Loucy (cell line): ENCODE measurements around the gene SPEG.

ENCODE experiments used
- H2AFZ ChIP-seq: fragments of 200-600 bp; sonication (generic); 2 replicates; pipeline ENCODE4 v1.6.0; 2016; ENCODE audit warnings: antibody characterized with exemption, mild to moderate bottlenecking, low read length, moderate library complexity
- H3F3A ChIP-seq: fragments of 200-600 bp; 2 replicates; pipeline ENCODE4 v1.6.0; 2016; ENCODE audit warnings: antibody characterized with exemption, low read depth, mild to moderate bottlenecking
- H3K27me3 ChIP-seq: fragments of 200-600 bp; sonication (generic); 2 replicates; pipeline ENCODE4 v1.6.1; 2014; ENCODE audit warnings: low read length, mild to moderate bottlenecking; ENCODE audit not compliant: insufficient read depth, poor library complexity, severe bottlenecking
- H3K36me3 ChIP-seq: fragments of 200-600 bp; sonication (generic); 2 replicates; pipeline ENCODE4 v1.6.1; 2016; ENCODE audit warnings: low read length; ENCODE audit not compliant: insufficient read depth
- H3K4me1 ChIP-seq: fragments of 200-600 bp; sonication (generic); 2 replicates; pipeline ENCODE4 v1.5.1; 2014; ENCODE audit warnings: low read length, mild to moderate bottlenecking; ENCODE audit not compliant: insufficient read depth, poor library complexity, severe bottlenecking
- H3K4me2 ChIP-seq: fragments of 200-600 bp; sonication (generic); 2 replicates; pipeline ENCODE4 v1.6.0; 2014; ENCODE audit warnings: antibody characterized with exemption, low read length, low read depth, mild to moderate bottlenecking; ENCODE audit not compliant: poor library complexity, severe bottlenecking
- H3K4me3 ChIP-seq: fragments of 200-600 bp; sonication (generic); 2 replicates; pipeline ENCODE4 v1.5.1; 2014; ENCODE audit warnings: low read length, mild to moderate bottlenecking, mixed read lengths; ENCODE audit not compliant: poor library complexity, severe bottlenecking
- H3K79me2 ChIP-seq: fragments of 200-600 bp; sonication (generic); 2 replicates; pipeline ENCODE4 v1.6.1; 2014; ENCODE audit warnings: low read length; ENCODE audit not compliant: insufficient read depth
- H3K9ac ChIP-seq: fragments of 200-600 bp; sonication (generic); 2 replicates; pipeline ENCODE4 v1.6.0; 2014; ENCODE audit warnings: mild to moderate bottlenecking, low read depth, low read length, moderate library complexity; ENCODE audit not compliant: poor library complexity, severe bottlenecking
- H3K9me2 ChIP-seq: fragments of 200-600 bp; sonication (generic); replicated peaks from 2 replicates; pipeline ENCODE4 v1.6.1; 2016; ENCODE audit warnings: low read depth, low read length, mixed read lengths
- H3K9me3 ChIP-seq: fragments of 200-600 bp; sonication (generic); 2 replicates; pipeline ENCODE4 v1.6.1; 2014; ENCODE audit warnings: mild to moderate bottlenecking, antibody characterized with exemption, low read length, low read depth; ENCODE audit not compliant: insufficient read depth
- H4K20me1 ChIP-seq: fragments of 200-600 bp; sonication (generic); 2 replicates; pipeline ENCODE4 v1.6.0; 2014; ENCODE audit warnings: antibody characterized with exemption, low read length, mild to moderate bottlenecking; ENCODE audit not compliant: insufficient read depth, poor library complexity, severe bottlenecking
- CTCF ChIP-seq: fragments of 200-600 bp; sonication (generic); conservative IDR thresholded peaks from 2 replicates; pipeline ENCODE4 v1.5.1; 2014; ENCODE audit warnings: mild to moderate bottlenecking, antibody characterized with exemption, low read length
- EZH2phosphoT487 ChIP-seq: fragments of 200-600 bp; IDR thresholded peaks from 2 replicates; pipeline ENCODE4 v1.6.1; 2018; ENCODE audit warnings: antibody characterized with exemption, mild to moderate bottlenecking, moderate library complexity, borderline replicate concordance

SPEG gene

GRCh38 chr2:219455581-219455980, 20.9 kb downstream of the SPEG start:
- Histone ChIP-seq H3K9ac (no peak overlapping the region), H2AFZ (no peak overlapping the region), H3K4me2 (no peak overlapping the region), H3K36me3 (no peaks in the 10 kb centered on the region), H3K27me3 (no peaks in the 10 kb centered on the region), H3K4me1 (peaks cover 4% of the 10 kb centered on the region), H3K9me3 (no peaks in the 10 kb centered on the region), H3K9me2 (no peaks in the 10 kb centered on the region), H3K79me2 (no peaks in the 10 kb centered on the region), H4K20me1 (no peaks in the 10 kb centered on the region), H3K4me3 (no peak overlapping the region), H3F3A (no peaks in the 10 kb centered on the region)
- TF ChIP-seq CTCF (no peak), EZH2phosphoT487 (no peak)

GRCh38 chr2:219457784-219458369, 23.2 kb downstream of the SPEG start:
- no peaks in the 10 kb centered on the region for H3K27me3 ChIP-seq
- no peaks in the 10 kb centered on the region for H3K36me3 ChIP-seq
- H3K4me2 ChIP-seq, result no peak overlapping the region

GRCh38 chr2:219458996-219459395, 24.4 kb downstream of the SPEG start:
- TF ChIP-seq EZH2phosphoT487 (no peak), CTCF (no peak)
- Histone ChIP-seq H4K20me1 (no peaks in the 10 kb centered on the region), H2AFZ (no peak overlapping the region), H3K27me3 (no peaks in the 10 kb centered on the region), H3K9me2 (no peaks in the 10 kb centered on the region), H3K79me2 (no peaks in the 10 kb centered on the region), H3F3A (no peaks in the 10 kb centered on the region), H3K36me3 (no peaks in the 10 kb centered on the region), H3K4me1 (peaks cover 4% of the 10 kb centered on the region), H3K4me3 (no peak overlapping the region), H3K9me3 (no peaks in the 10 kb centered on the region), H3K9ac (no peak overlapping the region), H3K4me2 (no peak overlapping the region)

More at GRCh38 chr2:219457784-219458369, 23.2 kb downstream of the SPEG start:
- TF ChIP-seq EZH2phosphoT487 (no peak), CTCF (peak; percentile 63)
- Histone ChIP-seq H3F3A (no peaks in the 10 kb centered on the region), H4K20me1 (no peaks in the 10 kb centered on the region), H2AFZ (peak overlapping the region; percentile 25; the same call in 1 of the 2 replicates), H3K9me3 (no peaks in the 10 kb centered on the region), H3K9ac (no peak overlapping the region), H3K4me3 (no peak overlapping the region), H3K9me2 (no peaks in the 10 kb centered on the region), H3K4me1 (peaks cover 4% of the 10 kb centered on the region), H3K79me2 (no peaks in the 10 kb centered on the region)
